ENCODE results near the gene SNRPD1. TPM values are rescaled to one million over a fixed set of nuclear protein-coding genes. Genes with fewer than 3 reads are reported as not detected.

The SNRPD1 gene
- total RNA-seq, 4 donors from 2014 or later, result 4.4 to 19.5 (median 12.1) TPM

DNA sequence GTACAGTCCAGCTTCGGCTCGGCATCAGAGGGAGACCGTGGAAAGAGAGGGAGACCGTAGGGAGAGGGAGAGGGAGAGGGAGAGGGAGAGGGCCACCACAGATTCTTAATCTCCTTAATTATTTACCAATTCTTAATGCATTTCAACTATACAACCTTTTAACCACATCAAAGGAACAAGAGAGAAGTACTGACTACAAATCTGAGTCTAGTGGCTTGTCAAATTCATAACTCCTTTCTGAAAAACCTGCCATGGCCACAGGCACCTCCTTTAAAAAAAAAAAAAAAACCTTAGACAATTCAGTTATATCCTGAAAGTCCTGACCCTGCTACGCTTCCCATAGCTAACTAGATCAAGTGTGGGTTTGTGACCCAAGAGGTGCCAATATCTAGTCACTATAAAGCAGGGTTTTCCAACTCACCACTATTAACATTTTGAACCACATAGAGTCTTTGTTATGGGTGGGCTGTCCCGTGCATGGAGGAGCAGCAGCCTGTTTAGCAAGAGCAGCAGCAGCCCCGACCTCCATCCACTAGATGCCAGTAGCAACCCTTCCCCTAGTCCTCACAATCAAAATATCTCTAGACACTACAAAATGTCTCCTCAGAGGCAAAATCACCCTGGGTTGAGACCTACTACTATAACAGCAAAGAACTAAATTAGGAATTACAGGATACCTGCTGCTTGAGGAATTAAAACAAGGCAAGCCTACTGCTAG is 18.4 kb upstream of the SNRPD1 start:
- TF ChIP-seq, protein P1, sequence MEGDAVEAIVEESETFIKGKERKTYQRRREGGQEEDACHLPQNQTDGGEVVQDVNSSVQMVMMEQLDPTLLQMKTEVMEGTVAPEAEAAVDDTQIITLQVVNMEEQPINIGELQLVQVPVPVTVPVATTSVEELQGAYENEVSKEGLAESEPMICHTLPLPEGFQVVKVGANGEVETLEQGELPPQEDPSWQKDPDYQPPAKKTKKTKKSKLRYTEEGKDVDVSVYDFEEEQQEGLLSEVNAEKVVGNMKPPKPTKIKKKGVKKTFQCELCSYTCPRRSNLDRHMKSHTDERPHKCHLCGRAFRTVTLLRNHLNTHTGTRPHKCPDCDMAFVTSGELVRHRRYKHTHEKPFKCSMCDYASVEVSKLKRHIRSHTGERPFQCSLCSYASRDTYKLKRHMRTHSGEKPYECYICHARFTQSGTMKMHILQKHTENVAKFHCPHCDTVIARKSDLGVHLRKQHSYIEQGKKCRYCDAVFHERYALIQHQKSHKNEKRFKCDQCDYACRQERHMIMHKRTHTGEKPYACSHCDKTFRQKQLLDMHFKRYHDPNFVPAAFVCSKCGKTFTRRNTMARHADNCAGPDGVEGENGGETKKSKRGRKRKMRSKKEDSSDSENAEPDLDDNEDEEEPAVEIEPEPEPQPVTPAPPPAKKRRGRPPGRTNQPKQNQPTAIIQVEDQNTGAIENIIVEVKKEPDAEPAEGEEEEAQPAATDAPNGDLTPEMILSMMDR (IDR thresholded peaks at IDR 0.05), result no peak
- no peak for TF ChIP-seq POLR2A (IDR thresholded peaks at IDR 0.05)
- H3K27me3 ChIP-seq, result no peaks in the 10 kb centered on the region
- H3K36me3 ChIP-seq, result peaks cover 0 to 6% (median 0%) of the 10 kb centered on the region in 3 donors
- 75 to 80% methylated on average over 3 to 5 of the region's 7 CpGs for WGBS, 2 donors
- no peak for DNase-seq
- H3K4me3 ChIP-seq, result no peak overlapping the region
- peaks cover 1 to 23% (median 3%) of the 10 kb centered on the region in 3 donors for H3K4me1 ChIP-seq
- no peaks in the 10 kb centered on the region for H3K9me3 ChIP-seq
- no peak overlapping the region for H3K27ac ChIP-seq
- intact Hi-C loops (cut with DNase I), result no loop called here

DNA sequence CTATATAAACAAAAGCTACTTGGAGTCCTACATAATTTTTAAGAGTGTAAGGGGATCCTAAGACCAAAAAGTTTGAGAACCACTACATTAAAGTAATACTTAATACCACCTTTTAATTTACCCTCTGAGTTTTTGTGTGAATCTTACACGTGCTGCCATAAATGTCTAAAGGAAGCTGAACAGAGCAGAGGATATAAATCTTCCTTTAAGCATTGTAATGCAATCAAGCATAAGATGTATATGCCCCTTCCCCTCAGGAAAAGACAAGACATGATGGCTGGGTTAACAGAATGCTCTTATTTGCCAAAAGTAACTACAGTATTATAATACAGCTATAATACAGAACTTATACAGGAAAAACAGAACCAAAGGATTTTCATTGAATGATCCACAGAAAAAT is 14.5 kb upstream of the SNRPD1 start:
- no peak for DNase-seq
- Histone ChIP-seq H3K4me1 (peaks cover 10 to 39% (median 10%) of the 10 kb centered on the region in 3 donors), H3K36me3 (peaks cover 0 to 1% (median 0%) of the 10 kb centered on the region in 3 donors), H3K4me3 (no peak overlapping the region), H3K27ac (no peak overlapping the region), H3K27me3 (no peaks in the 10 kb centered on the region), H3K9me3 (no peaks in the 10 kb centered on the region)
- WGBS, 2 donors, result 35 to 43% methylated on average over 1 of the region's 1 CpG
- intact Hi-C loops (cut with DNase I), result no loop called here
- TF ChIP-seq, protein P1 (IDR thresholded peaks at IDR 0.05), result no peak
- no peak for TF ChIP-seq POLR2A (IDR thresholded peaks at IDR 0.05)

DNA sequence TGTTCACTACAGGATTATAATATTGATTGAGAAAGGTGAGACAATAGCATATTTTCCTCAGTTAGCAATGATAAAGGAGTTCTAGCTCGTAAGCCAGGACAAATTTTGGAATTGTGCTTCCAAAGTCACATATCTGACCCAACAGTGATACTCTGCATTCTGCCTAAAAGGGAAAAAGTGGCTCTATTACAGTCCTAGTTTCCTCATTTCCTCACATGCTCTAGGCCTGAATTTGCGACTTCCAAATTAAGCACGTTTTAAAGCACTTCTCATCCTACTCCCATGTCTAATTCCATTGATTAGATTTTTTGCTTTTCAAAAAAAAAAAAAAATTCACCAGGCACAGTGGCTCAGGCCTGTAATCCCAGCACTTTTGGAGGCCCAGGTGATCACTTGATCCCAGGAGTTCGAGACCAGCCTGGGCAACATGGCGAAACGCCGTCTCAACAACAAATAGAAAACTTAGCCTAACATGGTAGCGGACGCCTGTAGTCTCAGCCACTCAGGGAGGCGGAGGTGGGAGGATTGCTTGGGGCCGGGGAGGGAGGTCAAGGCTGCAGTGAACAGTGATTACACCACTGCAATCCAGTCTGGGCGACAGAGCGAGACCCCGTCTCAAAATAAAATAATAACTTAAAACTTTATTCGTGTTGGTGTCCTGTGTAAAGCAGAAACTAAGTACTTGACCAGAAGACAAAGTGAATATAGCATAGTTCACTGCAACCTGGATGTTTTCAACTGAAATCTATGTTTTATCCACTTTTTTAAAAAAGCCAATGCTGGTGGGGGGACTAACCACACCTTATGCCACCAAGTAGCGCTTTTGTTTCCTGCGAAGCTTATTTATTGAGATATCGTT is 13.2 kb upstream of the SNRPD1 start:
- H3K27me3 ChIP-seq, result no peaks in the 10 kb centered on the region
- peak overlapping the region; percentile 74 to 98 (median 85) for H3K4me3 ChIP-seq
- 37 to 40% methylated on average over 11 to 18 of the region's 18 CpGs for WGBS, 2 donors
- no peak for TF ChIP-seq POLR2A (IDR thresholded peaks at IDR 0.05)
- TF ChIP-seq, protein P1 (IDR thresholded peaks at IDR 0.05), result no peak
- no peaks in the 10 kb centered on the region for H3K36me3 ChIP-seq
- peak overlapping the region; percentile 97 to 100 (median 98) for H3K27ac ChIP-seq
- H3K9me3 ChIP-seq, result no peaks in the 10 kb centered on the region
- H3K4me1 ChIP-seq, result peaks cover 10 to 39% (median 10%) of the 10 kb centered on the region in 3 donors
- intact Hi-C loops (cut with DNase I), result no loop called here
- DNase-seq, result no peak

DNA sequence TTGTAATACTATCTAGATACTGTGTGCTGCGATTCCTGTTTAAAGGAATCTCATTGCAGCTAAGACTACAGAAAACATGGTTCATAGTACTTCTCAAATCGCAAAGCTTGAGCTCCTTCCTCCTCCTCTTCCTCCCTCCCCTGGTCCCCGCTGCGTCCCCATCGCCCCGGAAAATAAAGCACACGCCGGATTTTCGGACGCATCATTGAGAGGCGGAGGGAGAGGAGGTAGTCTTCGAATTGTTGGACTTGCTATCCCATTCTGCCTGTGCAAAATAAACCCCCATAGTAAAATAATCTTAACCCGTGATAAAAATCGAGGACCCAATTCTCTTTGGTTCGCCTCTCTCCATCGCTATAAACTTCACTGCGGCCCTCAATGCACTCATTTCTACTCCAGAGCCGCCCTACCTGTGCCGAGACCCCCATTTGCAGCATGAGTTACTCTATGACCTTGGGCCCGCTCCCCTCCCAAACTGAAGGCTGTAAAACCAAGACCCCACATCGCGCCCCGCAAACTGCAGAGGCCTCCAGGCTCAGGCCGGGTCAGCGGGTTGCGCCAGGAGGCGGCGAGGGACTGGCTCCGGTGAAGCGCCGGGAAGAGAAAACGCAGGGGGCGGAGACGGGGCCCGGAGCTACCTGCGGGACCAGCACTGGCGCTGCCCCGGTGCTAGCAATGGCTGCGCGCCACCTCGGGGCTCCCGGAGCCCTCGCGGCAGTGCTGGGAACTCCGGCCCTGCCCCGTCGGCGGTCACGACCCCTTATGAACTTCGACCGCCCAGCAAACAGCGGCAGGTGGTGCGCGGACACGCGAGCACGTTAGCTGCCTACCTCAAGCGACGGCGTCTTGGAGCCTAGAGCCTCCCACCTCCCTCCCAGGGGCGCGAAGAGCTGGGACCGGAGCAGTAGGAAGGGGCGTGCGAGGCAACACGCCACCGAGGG is 12.3 kb upstream of the SNRPD1 start:
- peaks cover 10 to 39% (median 10%) of the 10 kb centered on the region in 3 donors for H3K4me1 ChIP-seq
- H3K36me3 ChIP-seq, result no peaks in the 10 kb centered on the region
- WGBS, 2 donors, result 0 to 1% methylated on average over 20 to 31 of the region's 67 CpGs
- intact Hi-C loops (cut with DNase I), result loop anchor here (10.0 kb wide), 1 partner anchor 145 kb away; the partner anchor contains the start of gene MIB1
- no peaks in the 10 kb centered on the region for H3K9me3 ChIP-seq
- DNase-seq, result peak; percentile 63
- peak overlapping the region; percentile 97 to 100 (median 98) for H3K27ac ChIP-seq
- TF ChIP-seq, protein P1 (IDR thresholded peaks at IDR 0.05), result peak in 3 of 6 experiments; percentile 16 to 40 (median 26)
- no peak for TF ChIP-seq POLR2A (IDR thresholded peaks at IDR 0.05)
- H3K27me3 ChIP-seq, result no peaks in the 10 kb centered on the region
- H3K4me3 ChIP-seq, result peak overlapping the region; percentile 74 to 98 (median 85)

Data from esophagus squamous epithelium (tissue), 5 donors.